ENCODE measurements around the gene DIP2C. TPM values are rescaled to one million over a fixed set of nuclear protein-coding genes. Genes with fewer than 3 reads are reported as not detected.
"Not testable (repeated sequence)": the region's sequence is repeated elsewhere in the genome, so short reads cannot be mapped to it uniquely, and the experiment has no call there.

The DIP2C gene
- total RNA-seq, 1 donor from 2014 or later = 18.4 TPM

- H3K27me3 ChIP-seq = no peaks in the 10 kb centered on the region
- H3K4me3 ChIP-seq = no peak overlapping the region
- DNase-seq (ENCODE audit: extremely low spot score in 2 of 2) = peak; percentile 74 to 77
- H3K9me3 ChIP-seq = no peaks in the 10 kb centered on the region
- TF ChIP-seq POLR2AphosphoS5 (IDR thresholded peaks at IDR 0.05; ENCODE audit: insufficient read depth in 1 of 2, low read depth in 1 of 2) (no peak), POLR2A (IDR thresholded peaks at IDR 0.05) (no peak), CTCF (IDR thresholded peaks at IDR 0.05) (no peak)
- peaks cover 48% of the 10 kb centered on the region for H3K4me1 ChIP-seq
- H3K36me3 ChIP-seq = no peaks in the 10 kb centered on the region
- intact Hi-C loops (cut with DNase I) = no loop called here
- H3K27ac ChIP-seq = peak overlapping the region; percentile 51
Observed at GRCh38 chr10:661597-662222, 27.8 kb downstream of the DIP2C start.

GRCh38 chr10:660970-661596, 28.4 kb downstream of the DIP2C start:
- Histone ChIP-seq H3K4me3 (no peak overlapping the region), H3K9me3 (no peaks in the 10 kb centered on the region), H3K27ac (peak overlapping the region; percentile 51), H3K36me3 (no peaks in the 10 kb centered on the region), H3K4me1 (peaks cover 48% of the 10 kb centered on the region), H3K27me3 (no peaks in the 10 kb centered on the region)
- peak; percentile 83 to 89 for DNase-seq (ENCODE audit: extremely low spot score in 2 of 2)
- TF ChIP-seq POLR2AphosphoS5 (IDR thresholded peaks at IDR 0.05; ENCODE audit: insufficient read depth in 1 of 2, low read depth in 1 of 2) (no peak), POLR2A (IDR thresholded peaks at IDR 0.05) (no peak), CTCF (IDR thresholded peaks at IDR 0.05) (no peak)
- intact Hi-C loops (cut with DNase I) = no loop called here

DNA sequence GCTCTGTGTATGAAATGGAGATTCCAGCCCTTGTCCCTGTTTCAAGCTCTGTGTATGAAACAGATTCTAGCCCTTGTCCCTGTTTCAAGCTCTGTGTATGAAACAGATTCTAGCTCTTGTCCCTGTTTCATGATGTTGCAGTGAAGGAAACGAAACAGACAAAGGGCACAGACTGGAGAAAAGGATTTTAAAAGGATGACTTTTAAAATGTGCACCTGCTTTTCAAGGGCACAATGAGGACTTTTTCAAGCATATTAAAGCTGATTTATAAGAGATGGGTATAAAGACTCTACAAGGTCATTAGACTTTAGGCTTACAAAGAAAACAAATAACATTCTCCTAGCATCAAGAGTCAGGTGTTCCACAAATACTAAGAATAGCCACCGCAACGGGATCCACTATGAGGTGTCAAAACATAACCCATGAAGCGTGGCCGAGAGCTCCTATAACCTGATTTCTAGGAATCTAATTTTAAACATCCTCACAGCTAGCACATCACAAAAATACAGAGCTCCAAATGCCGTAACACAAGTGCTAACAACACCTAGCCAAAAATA, 29.0 kb downstream of the DIP2C start:
- H3K36me3 ChIP-seq = no peaks in the 10 kb centered on the region
- H3K27ac ChIP-seq = peak overlapping the region; percentile 51
- TF ChIP-seq POLR2A (IDR thresholded peaks at IDR 0.05) (no peak), CTCF (IDR thresholded peaks at IDR 0.05) (no peak), POLR2AphosphoS5 (IDR thresholded peaks at IDR 0.05; ENCODE audit: insufficient read depth in 1 of 2, low read depth in 1 of 2) (no peak)
- H3K4me1 ChIP-seq = peaks cover 49% of the 10 kb centered on the region
- intact Hi-C loops (cut with DNase I) = no loop called here
- no peaks in the 10 kb centered on the region for H3K27me3 ChIP-seq
- no peaks in the 10 kb centered on the region for H3K9me3 ChIP-seq
- no peak for DNase-seq (ENCODE audit: extremely low spot score in 2 of 2)
- no peak overlapping the region for H3K4me3 ChIP-seq

GRCh38 chr10:659688-660141, 29.8 kb downstream of the DIP2C start:
- H3K36me3 ChIP-seq = no peaks in the 10 kb centered on the region
- intact Hi-C loops (cut with DNase I) = no loop called here
- H3K4me3 ChIP-seq = no peak overlapping the region
- DNase-seq (ENCODE audit: extremely low spot score in 2 of 2) = no peak
- H3K27me3 ChIP-seq = no peaks in the 10 kb centered on the region
- H3K9me3 ChIP-seq = no peaks in the 10 kb centered on the region
- peaks cover 57% of the 10 kb centered on the region for H3K4me1 ChIP-seq
- no peak for TF ChIP-seq POLR2A (IDR thresholded peaks at IDR 0.05)
- peak in 1 of 2 donors; percentile 52 for TF ChIP-seq POLR2AphosphoS5 (IDR thresholded peaks at IDR 0.05; ENCODE audit: insufficient read depth in 1 of 2, low read depth in 1 of 2)
- peak overlapping the region; percentile 51 for H3K27ac ChIP-seq

DNA sequence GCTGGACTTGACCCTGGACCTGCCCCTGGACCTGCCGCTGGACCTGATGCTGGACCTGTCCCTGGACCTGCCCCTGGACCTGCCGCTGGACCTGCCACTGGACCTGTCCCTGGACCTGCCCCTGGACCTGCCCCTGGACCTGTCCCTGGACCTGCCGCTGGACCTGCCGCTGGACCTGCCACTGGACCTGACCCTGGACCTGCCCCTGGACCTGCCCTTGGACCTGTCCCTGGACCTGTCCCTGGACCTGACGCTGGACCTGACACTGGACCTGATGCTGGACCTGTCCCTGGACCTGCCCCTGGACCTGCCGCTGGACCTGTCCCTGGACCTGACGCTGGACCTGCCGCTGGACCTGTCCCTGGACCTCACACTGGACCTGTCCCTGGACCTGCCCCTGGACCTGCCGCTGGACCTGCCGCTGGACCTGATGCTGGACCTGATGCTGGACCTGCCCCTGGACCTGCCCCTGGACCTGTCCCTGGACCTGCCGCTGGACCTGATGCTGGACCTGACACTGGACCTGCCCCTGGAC, 31.6 kb downstream of the DIP2C start:
- H3K4me1 ChIP-seq = peaks cover 50% of the 10 kb centered on the region
- H3K9me3 ChIP-seq; H3K4me3 ChIP-seq; H3K27ac ChIP-seq; DNase-seq (ENCODE audit: extremely low spot score in 2 of 2); intact Hi-C loops (cut with DNase I); H3K36me3 ChIP-seq; H3K27me3 ChIP-seq: not testable (repeated sequence)

- Histone ChIP-seq H3K27me3 (no peaks in the 10 kb centered on the region), H3K4me3 (no peak overlapping the region), H3K4me1 (peaks cover 47% of the 10 kb centered on the region), H3K9me3 (no peaks in the 10 kb centered on the region), H3K36me3 (no peaks in the 10 kb centered on the region), H3K27ac (no peak overlapping the region)
- TF ChIP-seq POLR2AphosphoS5 (IDR thresholded peaks at IDR 0.05; ENCODE audit: insufficient read depth in 1 of 2, low read depth in 1 of 2) (no peak), POLR2A (IDR thresholded peaks at IDR 0.05) (no peak), CTCF (IDR thresholded peaks at IDR 0.05) (no peak)
- intact Hi-C loops (cut with DNase I) = no loop called here
- DNase-seq (ENCODE audit: extremely low spot score in 2 of 2) = no peak
Observed at GRCh38 chr10:656883-657282, 32.6 kb downstream of the DIP2C start.
